ENCODE measurements around the gene INSC.

- TF ChIP-seq POLR2AphosphoS5 (IDR thresholded peaks at IDR 0.05): no peak
- no peak for TF ChIP-seq POLR2A (IDR thresholded peaks at IDR 0.05)
- TF ChIP-seq, protein P1, sequence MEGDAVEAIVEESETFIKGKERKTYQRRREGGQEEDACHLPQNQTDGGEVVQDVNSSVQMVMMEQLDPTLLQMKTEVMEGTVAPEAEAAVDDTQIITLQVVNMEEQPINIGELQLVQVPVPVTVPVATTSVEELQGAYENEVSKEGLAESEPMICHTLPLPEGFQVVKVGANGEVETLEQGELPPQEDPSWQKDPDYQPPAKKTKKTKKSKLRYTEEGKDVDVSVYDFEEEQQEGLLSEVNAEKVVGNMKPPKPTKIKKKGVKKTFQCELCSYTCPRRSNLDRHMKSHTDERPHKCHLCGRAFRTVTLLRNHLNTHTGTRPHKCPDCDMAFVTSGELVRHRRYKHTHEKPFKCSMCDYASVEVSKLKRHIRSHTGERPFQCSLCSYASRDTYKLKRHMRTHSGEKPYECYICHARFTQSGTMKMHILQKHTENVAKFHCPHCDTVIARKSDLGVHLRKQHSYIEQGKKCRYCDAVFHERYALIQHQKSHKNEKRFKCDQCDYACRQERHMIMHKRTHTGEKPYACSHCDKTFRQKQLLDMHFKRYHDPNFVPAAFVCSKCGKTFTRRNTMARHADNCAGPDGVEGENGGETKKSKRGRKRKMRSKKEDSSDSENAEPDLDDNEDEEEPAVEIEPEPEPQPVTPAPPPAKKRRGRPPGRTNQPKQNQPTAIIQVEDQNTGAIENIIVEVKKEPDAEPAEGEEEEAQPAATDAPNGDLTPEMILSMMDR (IDR thresholded peaks at IDR 0.05): no peak
Observed at GRCh38 chr11:15141381-15141780, 26.7 kb downstream of the INSC start.

All from sigmoid colon (tissue), 4 donors.